GM12878 (cell line): ENCODE results near the gene PPP1R18. TPM values are rescaled to one million over a fixed set of nuclear protein-coding genes. Genes with fewer than 3 reads are reported as not detected.

ENCODE experiments used
- ATAC-seq: fragments of 200-7000 bp; cut with Tn5 transposase; 3 replicates; pipeline ENCODE4 v1.9.1; 2020; ENCODE audit warnings: mild to moderate bottlenecking, moderate library complexity
- BruUV-seq: library from RNA; stranded (reverse); fragments of 400-500 nt; replicated peaks from 2 replicates; lab custom pipeline; 2021; lab: Mats Ljungman, UMichigan
- CTCF ChIA-PET: fragments of 300-600 bp; sonication (Branson Sonifier 250); formaldehyde crosslinking; extraction: SDS; loops from one replicate; lab custom pipeline; 2021; ENCODE audit warnings: inconsistent platforms; lab: Yijun Ruan, JAX
- POLR2A ChIA-PET: fragments of 350-600 bp; formaldehyde crosslinking; extraction: SDS; loops from one replicate; lab custom pipeline; 2021; ENCODE audit warnings: inconsistent platforms; lab: Charles Lee
- RAD21 ChIA-PET: fragments of 300-600 bp; sonication (Branson Sonifier 250); formaldehyde crosslinking; loops from one replicate; lab custom pipeline; 2023; ENCODE audit warnings: antibody characterized with exemption; ENCODE audit not compliant: unreplicated experiment; lab: Charles Lee
- SMC1A ChIA-PET: fragments of 300-600 bp; sonication (Branson Sonifier 250); formaldehyde crosslinking; loops from one replicate; lab custom pipeline; 2023; ENCODE audit not compliant: unreplicated experiment, uncharacterized antibody; lab: Charles Lee
- DNase-seq: peaks from one replicate; pipeline ENCODE4 v3.0.0-alpha.2; 2011; ENCODE audit warnings: low read depth, low spot score
- FAIRE-seq: peaks from 3 replicates; lab custom pipeline; 2011; peaks lifted over from hg19 to GRCh38; lab: Jason Lieb, UNC
- H2AFZ ChIP-seq: 2 replicates; pipeline ENCODE4 v1.6.0; 2011; ENCODE audit warnings: low read depth, low read length, control low read depth; ENCODE audit not compliant: control insufficient read depth
- H3K27ac ChIP-seq: 2 replicates; pipeline ENCODE4 v1.5.1; 2011; ENCODE audit warnings: control low read depth; ENCODE audit not compliant: control insufficient read depth, insufficient read depth
- H3K27me3 ChIP-seq, 2 experiments: replicated peaks in 1 of 2; 2 replicates each; pipeline versions ENCODE4 v1.6.0 to v1.6.1; 2011; ENCODE audit warnings: low read length in 1 of 2; ENCODE audit not compliant: control insufficient read depth in 2 of 2, insufficient read depth in 2 of 2
- H3K36me3 ChIP-seq, 2 experiments: 2 replicates each; pipeline ENCODE4 v1.5.1; 2011; ENCODE audit warnings: low read length in 1 of 2; ENCODE audit not compliant: control insufficient read depth in 2 of 2, insufficient read depth in 2 of 2
- H3K4me1 ChIP-seq: 2 replicates; pipeline ENCODE4 v1.6.1; 2011; ENCODE audit warnings: mild to moderate bottlenecking, low read length, moderate library complexity, mixed read lengths; ENCODE audit not compliant: control insufficient read depth, insufficient read depth
- H3K4me2 ChIP-seq: 2 replicates; pipeline ENCODE4 v1.6.0; 2011; ENCODE audit warnings: control low read depth; ENCODE audit not compliant: control insufficient read depth, insufficient read depth
- H3K4me3 ChIP-seq: fragments of 200-600 bp; sonication (generic); 2 replicates; pipeline ENCODE4 v1.5.1; 2016
- H3K79me2 ChIP-seq: 2 replicates; pipeline ENCODE4 v1.6.0; 2011; ENCODE audit warnings: low read length; ENCODE audit not compliant: control insufficient read depth, insufficient read depth
- H3K9ac ChIP-seq: 2 replicates; pipeline ENCODE4 v1.8.0; 2011; ENCODE audit warnings: low read length, control low read depth, mixed read lengths; ENCODE audit not compliant: control insufficient read depth, insufficient read depth
- H3K9me3 ChIP-seq: replicated peaks from 3 replicates; pipeline ENCODE4 v1.5.1; 2011; ENCODE audit warnings: mild to moderate bottlenecking, low read length; ENCODE audit not compliant: control insufficient read depth, insufficient read depth
- H4K20me1 ChIP-seq: 2 replicates; pipeline ENCODE4 v1.6.0; 2011; ENCODE audit not compliant: control insufficient read depth, insufficient read depth
- ATF2 ChIP-seq: IDR thresholded peaks from 2 replicates; pipeline ENCODE4 v1.6.1; 2012; ENCODE audit warnings: low read length, inconsistent platforms
- CHD4 ChIP-seq: fragments of 200-600 bp; sonication (generic); IDR thresholded peaks from 2 replicates; pipeline ENCODE4 v1.6.1; 2016; ENCODE audit warnings: mild to moderate bottlenecking
- EGR1 ChIP-seq, 2 experiments: IDR thresholded peaks; 1 replicate in 1 of 2; 2 replicates in 1 of 2; pipeline ENCODE4 v1.6.1; 2011 to 2012; ENCODE audit warnings: low read depth in 2 of 2, low read length in 2 of 2, borderline replicate concordance in 1 of 2, mild to moderate bottlenecking in 1 of 2, moderate library complexity in 1 of 2
- FOS ChIP-seq: IDR thresholded peaks from 3 replicates; pipeline ENCODE4 v1.6.1; 2011; ENCODE audit warnings: borderline replicate concordance; ENCODE audit not compliant: insufficient read length; ENCODE audit errors: extremely low read depth
- HCFC1 ChIP-seq: fragments of 150-350 bp; IDR thresholded peaks from 2 replicates; pipeline ENCODE4 v1.6.1; 2014; ENCODE audit warnings: low read length
- IKZF1 ChIP-seq: fragments of 450-650 bp; conservative IDR thresholded peaks from 2 replicates; pipeline ENCODE4 v1.6.1; 2017; ENCODE audit warnings: antibody characterized with exemption, mild to moderate bottlenecking
- IRF4 ChIP-seq: IDR thresholded peaks from 2 replicates; pipeline ENCODE4 v1.6.1; 2011; ENCODE audit warnings: low read depth, low read length
- MTA2 ChIP-seq: fragments of 450-650 bp; IDR thresholded peaks from 2 replicates; pipeline ENCODE4 v1.6.1; 2016; ENCODE audit warnings: low read depth, mild to moderate bottlenecking, moderate library complexity
- NFXL1 ChIP-seq: fragments of 450-650 bp; IDR thresholded peaks from 2 replicates; pipeline ENCODE4 v1.6.1; 2017; ENCODE audit warnings: antibody characterized with exemption, mild to moderate bottlenecking, borderline replicate concordance
- NR2C1 ChIP-seq: fragments of 450-650 bp; IDR thresholded peaks from 2 replicates; pipeline ENCODE4 v1.6.1; 2017; ENCODE audit warnings: antibody characterized with exemption, mild to moderate bottlenecking, moderate library complexity
- PRDM15 ChIP-seq: fragments of 450-650 bp; formaldehyde crosslinking; IDR thresholded peaks from 2 replicates; pipeline ENCODE4 v1.4.0; 2020; ENCODE audit warnings: mild to moderate bottlenecking, moderate library complexity
- RAD51 ChIP-seq: fragments of 450-650 bp; IDR thresholded peaks from 2 replicates; pipeline ENCODE4 v1.6.1; 2016; ENCODE audit warnings: moderate library complexity, mild to moderate bottlenecking, inconsistent platforms
- RELA ChIP-seq: fragments of 450-650 bp; IDR thresholded peaks from 2 replicates; pipeline ENCODE4 v1.8.0; 2014; ENCODE audit warnings: borderline replicate concordance; ENCODE audit not compliant: partially characterized antibody
- RUNX3 ChIP-seq: IDR thresholded peaks from 2 replicates; pipeline ENCODE4 v1.6.1; 2012; ENCODE audit warnings: low read length, inconsistent platforms
- SMAD1 ChIP-seq: fragments of 450-650 bp; IDR thresholded peaks from 2 replicates; pipeline ENCODE4 v1.6.1; 2018; ENCODE audit warnings: mild to moderate bottlenecking, low read depth; ENCODE audit not compliant: partially characterized antibody
- SPI1 ChIP-seq: IDR thresholded peaks from 2 replicates; pipeline ENCODE4 v1.6.1; 2011; ENCODE audit warnings: low read depth, mild to moderate bottlenecking, low read length, moderate library complexity, borderline replicate concordance; ENCODE audit not compliant: insufficient read depth
- TAF1 ChIP-seq: IDR thresholded peaks from 2 replicates; pipeline ENCODE4 v1.6.1; 2011; ENCODE audit warnings: mild to moderate bottlenecking, low read depth, low read length, borderline replicate concordance
- TBL1XR1 ChIP-seq: IDR thresholded peaks from 2 replicates; pipeline ENCODE4 v1.6.1; 2012; ENCODE audit warnings: low read depth, low read length, improper control_type of control experiment
- WGBS: methylation state at CpG from one replicate; pipeline ENCODE4 v1.1.6; 2016; ENCODE audit warnings: low lambda C conversion rate; ENCODE audit not compliant: insufficient replicate concordance, insufficient coverage; ENCODE audit errors: missing lambda C conversion rate; 5-methylcytosine and 5-hydroxymethylcytosine counted together
- in situ Hi-C: fragments of 300-500 bp; cut with MboI; formaldehyde crosslinking; loops from 9 replicates; pipeline ENCODE4 v1.14.3; 2018; ENCODE audit warnings: mixed read lengths
- intact Hi-C: fragments of 100-400 bp; cut with micrococcal nuclease; formaldehyde crosslinking; loops from one replicate; pipeline ENCODE4 v1.14.2; 2022; ENCODE audit not compliant: unreplicated experiment
- polyA plus RNA-seq, 11 experiments: library from polyadenylated mRNA; depleted of rRNA in 4 of 11; unstranded in 6 of 11; stranded (reverse) in 5 of 11; fragments of >200 nt; fragmentation: Nextera tagmentation in 4 of 11; fragmentation: Illumina TruSeq in 1 of 11; extraction: Ambion mirVana in 4 of 11; extraction: Trizol in 1 of 11; gene quantifications; 1 replicate in 1 of 11; 2 replicates in 10 of 11; pipeline versions ENCODE4 v1.2.1 to v1.2.3, GENCODE V29; 2011 to 2016; ENCODE audit warnings: inconsistent platforms in 2 of 11, missing spikeins in 2 of 11, low read depth in 1 of 11
- total RNA-seq, 4 experiments: library from RNA; depleted of rRNA in 3 of 4; stranded (reverse); fragments of >200 nt in 3 of 4; fragmentation: Illumina TruSeq in 1 of 4; extraction: Trizol in 1 of 4; gene quantifications; 2 replicates each; pipeline versions ENCODE4 v1.2.1 to v1.2.3, GENCODE V29; 2013 to 2021

The PPP1R18 gene
- total and polyA plus RNA-seq, 10 of the 15 experiments (the other 5 are each of a cell fraction or from before 2014, with no cell fraction given), result 21.0 to 119 (median 52.6) TPM

GRCh38 chr6:30707281-30707850 is 20.9 kb upstream of the PPP1R18 start (continued):
- no peak for TF ChIP-seq PRDM15

- intact Hi-C loops (no loop called here), in situ Hi-C loops (no loop called here)
- no peak overlapping the region for H3K9ac ChIP-seq
- WGBS, result 90% methylated on average over 1 of the region's 4 CpGs
- H3K4me2 ChIP-seq, result no peak overlapping the region
- no peaks in the 10 kb centered on the region for H3K27me3 ChIP-seq
- ATAC-seq (no peak), FAIRE-seq (no peak), DNase-seq (no peak)
- no peaks in the 10 kb centered on the region for H3K9me3 ChIP-seq
- no peaks in the 10 kb centered on the region for H4K20me1 ChIP-seq
- BruUV-seq, result no TSS peak
- CTCF ChIA-PET, result interaction anchor here (1.2 to 3.0 kb wide), 3 partner anchors 15 to 116 kb away, joined by 4 to 7 read pairs (median 5); partner anchors contain the start of gene NRM
- POLR2A ChIA-PET, result interaction anchor here (1.5 to 2.3 kb wide), 2 partner anchors 13 to 15 kb away, joined by 3 to 7 read pairs; partner anchors contain the start of gene NRM
- RAD21 ChIA-PET, result no interaction called here
- H2AFZ ChIP-seq, result no peak overlapping the region
- no peak overlapping the region for H3K4me3 ChIP-seq
- no peak for TF ChIP-seq FOS
- no peak for TF ChIP-seq RUNX3
- TF ChIP-seq NR2C1, result no peak
- TF ChIP-seq EGR1 (IDR thresholded peaks at IDR 0.05; ENCODE audit: borderline replicate concordance in 1 of 2, low read depth in 2 of 2, low read length in 2 of 2), result no peak
- no peak for TF ChIP-seq RAD51
- TF ChIP-seq SPI1, result no peak
- TF ChIP-seq IRF4, result no peak
- TF ChIP-seq HCFC1, result no peak
- no peak for TF ChIP-seq ATF2
- no peak for TF ChIP-seq MTA2
- no peak for TF ChIP-seq IKZF1
- no peak for TF ChIP-seq TAF1
- no peak for TF ChIP-seq SMAD1
- TF ChIP-seq TBL1XR1, result no peak
- no peak for TF ChIP-seq CHD4
- TF ChIP-seq RELA, result no peak
- TF ChIP-seq NFXL1, result no peak
- no peak overlapping the region for H3K27ac ChIP-seq
- H3K4me1 ChIP-seq, result 0 out of 2 replicates have a peak, but pooled peaks cover 6% of the 10 kb centered on the region
- no peaks in the 10 kb centered on the region for H3K79me2 ChIP-seq
- H3K36me3 ChIP-seq, result peaks cover 2 to 14% of the 10 kb centered on the region in 2 experiments
- SMC1A ChIA-PET, result interaction anchor here (1.0 to 1.5 kb wide), 3 partner anchors 11 to 25 kb away, joined by 3 read pairs; no protein-coding TSS in a partner anchor
These were observed 19.2 kb upstream of the PPP1R18 start for GRCh38 chr6:30705620-30706019.
